IMR-90 (cell line): ENCODE measurements around the gene MSH5.

Experiments used
- CHD1 ChIP-seq: IDR thresholded peaks from 2 replicates; pipeline ENCODE4 v1.6.1; 2012; ENCODE audit warnings: low read depth, low read length, improper control_type of control experiment
- CTCF ChIP-seq: conservative IDR thresholded peaks from 2 replicates; pipeline ENCODE4 v1.5.1; 2012; ENCODE audit warnings: mild to moderate bottlenecking, low read depth, low read length, improper control_type of control experiment
- MXI1 ChIP-seq: IDR thresholded peaks from 2 replicates; pipeline ENCODE4 v1.6.1; 2012; ENCODE audit warnings: low read depth, mild to moderate bottlenecking, low read length, moderate library complexity, borderline replicate concordance

GRCh38 chr6:31770860-31771259 is 31.1 kb downstream of the MSH5 start:
- TF ChIP-seq MXI1: no peak
- TF ChIP-seq CTCF: no peak
- TF ChIP-seq CHD1: no peak
